Activated CD4-positive, alpha-beta memory T cell treated with anti-CD3 and anti-CD28 coated beads, Interleukin-2, amount 10 ng/mL, durations not matched to agents 7 days and 5 days (primary cell): ENCODE data around the gene LOC101059915.
"Not testable (repeated sequence)": the region's sequence is repeated elsewhere in the genome, so short reads cannot be mapped to it uniquely, and the experiment has no call there.

Experiments used
- CTCF ChIA-PET: fragments of 350-600 bp; sonication (Branson Sonifier 250); formaldehyde crosslinking; loops from one replicate; lab custom pipeline; 2021; ENCODE audit warnings: antibody characterized with exemption, inconsistent platforms; lab: Charles Lee
- POLR2A ChIA-PET: fragments of 350-600 bp; sonication (Branson Sonifier 250); formaldehyde crosslinking; loops from one replicate; lab custom pipeline; 2021; ENCODE audit warnings: antibody characterized with exemption; lab: Charles Lee
- DNase-seq: peaks from one replicate; pipeline ENCODE4 v3.0.0-alpha.2; 2020
- H3K27ac Mint-ChIP-seq: one replicate; pipeline ENCODE4 v1.8.0; 2021; ENCODE audit warnings: mild to moderate bottlenecking, mixed read lengths
- H3K27me3 Mint-ChIP-seq: one replicate; pipeline ENCODE4 v1.8.0; 2021; ENCODE audit warnings: mixed read lengths
- H3K36me3 Mint-ChIP-seq: one replicate; pipeline ENCODE4 v1.8.0; 2021; ENCODE audit warnings: low read depth, mixed read lengths
- H3K4me1 Mint-ChIP-seq: one replicate; pipeline ENCODE4 v1.8.0; 2021; ENCODE audit warnings: mixed read lengths
- H3K4me3 Mint-ChIP-seq: one replicate; pipeline ENCODE4 v1.8.0; 2021; ENCODE audit warnings: mild to moderate bottlenecking, mixed read lengths
- H3K9me3 Mint-ChIP-seq: one replicate; pipeline ENCODE4 v1.8.0; 2021; ENCODE audit warnings: mixed read lengths

Gene LOC101059915

GRCh38 chrX:71626576-71626975, 40.8 kb upstream of the LOC101059915 start:
- POLR2A ChIA-PET: interaction anchor here (1.3 kb wide), 1 partner anchor 10 kb away, joined by 3 read pairs; no protein-coding TSS in a partner anchor
- Mint-ChIP-seq H3K27ac (no peak overlapping the region), H3K27me3 (no peaks in the 10 kb centered on the region), H3K9me3 (no peaks in the 10 kb centered on the region), H3K4me1 (peaks cover 37% of the 10 kb centered on the region), H3K36me3 (no peaks in the 10 kb centered on the region), H3K4me3 (no peak overlapping the region)
- no peak for DNase-seq
- CTCF ChIA-PET: interaction anchor here (0.5 kb wide), 1 partner anchor 389 kb away, joined by 4 read pairs; no protein-coding TSS in a partner anchor

- H3K4me3 Mint-ChIP-seq: no peak overlapping the region
- H3K4me1 Mint-ChIP-seq: peaks cover 25% of the 10 kb centered on the region
- no peaks in the 10 kb centered on the region for H3K36me3 Mint-ChIP-seq
- no peak for DNase-seq
- no peaks in the 10 kb centered on the region for H3K27me3 Mint-ChIP-seq
- H3K9me3 Mint-ChIP-seq: no peaks in the 10 kb centered on the region
- ChIA-PET POLR2A (interaction anchor here (1.3 kb wide), 1 partner anchor 9 kb away, joined by 3 read pairs; no protein-coding TSS in a partner anchor), CTCF (no interaction called here)
- no peak overlapping the region for H3K27ac Mint-ChIP-seq
Measured at GRCh38 chrX:71627588-71628404, 39.5 kb upstream of the LOC101059915 start.

GRCh38 chrX:71629467-71629866, 37.9 kb upstream of the LOC101059915 start:
- POLR2A ChIA-PET: no interaction called here
- H3K4me1 Mint-ChIP-seq: peaks cover 8% of the 10 kb centered on the region
- no peak overlapping the region for H3K4me3 Mint-ChIP-seq

GRCh38 chrX:71632923-71633657, 34.3 kb upstream of the LOC101059915 start:
- ChIA-PET CTCF (interaction anchor here (1.7 kb wide), 1 partner anchor 10 kb away, joined by 5 read pairs; no protein-coding TSS in a partner anchor), POLR2A (interaction anchor here (1.6 kb wide), 1 partner anchor 10 kb away, joined by 4 read pairs; no protein-coding TSS in a partner anchor)
- H3K4me1 Mint-ChIP-seq: peaks cover 16% of the 10 kb centered on the region
- no peaks in the 10 kb centered on the region for H3K9me3 Mint-ChIP-seq
- H3K4me3 Mint-ChIP-seq: no peak overlapping the region
- no peak overlapping the region for H3K27ac Mint-ChIP-seq
- no peak for DNase-seq
- H3K27me3 Mint-ChIP-seq: no peaks in the 10 kb centered on the region
- no peaks in the 10 kb centered on the region for H3K36me3 Mint-ChIP-seq

More at GRCh38 chrX:71629467-71629866, 37.9 kb upstream of the LOC101059915 start:
- DNase-seq: no peak
- CTCF ChIA-PET: no interaction called here
- Mint-ChIP-seq H3K36me3 (no peaks in the 10 kb centered on the region), H3K27ac (no peak overlapping the region), H3K9me3 (no peaks in the 10 kb centered on the region), H3K27me3 (no peaks in the 10 kb centered on the region)

GRCh38 chrX:71634366-71634765, 33.0 kb upstream of the LOC101059915 start:
- DNase-seq: no peak
- H3K27ac Mint-ChIP-seq: no peak overlapping the region
- ChIA-PET CTCF (no interaction called here), POLR2A (no interaction called here)
- H3K36me3 Mint-ChIP-seq: no peaks in the 10 kb centered on the region
- H3K4me3 Mint-ChIP-seq: no peak overlapping the region
- peaks cover 16% of the 10 kb centered on the region for H3K4me1 Mint-ChIP-seq
- no peaks in the 10 kb centered on the region for H3K9me3 Mint-ChIP-seq
- H3K27me3 Mint-ChIP-seq: no peaks in the 10 kb centered on the region

GRCh38 chrX:71636438-71637252, 30.7 kb upstream of the LOC101059915 start:
- CTCF ChIA-PET: interaction anchor here (1.7 kb wide), 1 partner anchor 14 kb away, joined by 10 read pairs; no protein-coding TSS in a partner anchor
- no peak for DNase-seq
- POLR2A ChIA-PET: interaction anchor here (0.7 to 3.7 kb wide), 5 partner anchors 10 to 102 kb away, joined by 3 to 16 read pairs (median 4); partner anchors contain the start of gene CXCR3
- Mint-ChIP-seq H3K4me3 (no peak overlapping the region), H3K4me1 (peaks cover 13% of the 10 kb centered on the region), H3K9me3 (no peaks in the 10 kb centered on the region), H3K36me3 (no peaks in the 10 kb centered on the region), H3K27me3 (no peaks in the 10 kb centered on the region), H3K27ac (peak overlapping the region; percentile 73)

- peak overlapping the region; percentile 73 for H3K27ac Mint-ChIP-seq
- CTCF ChIA-PET: interaction anchor here (1.1 to 1.7 kb wide), 2 partner anchors 14 to 18 kb away, joined by 3 to 10 read pairs; partner anchors contain the start of gene CXCR3
- no peak overlapping the region for H3K4me3 Mint-ChIP-seq
- no peaks in the 10 kb centered on the region for H3K27me3 Mint-ChIP-seq
- no peaks in the 10 kb centered on the region for H3K36me3 Mint-ChIP-seq
- DNase-seq: no peak
- peaks cover 13% of the 10 kb centered on the region for H3K4me1 Mint-ChIP-seq
- no peaks in the 10 kb centered on the region for H3K9me3 Mint-ChIP-seq
- POLR2A ChIA-PET: interaction anchor here (0.7 to 3.7 kb wide), 4 partner anchors 10 to 103 kb away, joined by 3 to 16 read pairs (median 8); partner anchors contain the start of gene CXCR3
Measured at GRCh38 chrX:71637253-71637618, 30.1 kb upstream of the LOC101059915 start.

- Mint-ChIP-seq H3K36me3 (no peaks in the 10 kb centered on the region), H3K4me1 (peaks cover 13% of the 10 kb centered on the region), H3K27me3 (no peaks in the 10 kb centered on the region), H3K27ac (no peak overlapping the region), H3K9me3 (no peaks in the 10 kb centered on the region), H3K4me3 (no peak overlapping the region)
- CTCF ChIA-PET: interaction anchor here (1.1 kb wide), 1 partner anchor 19 kb away, joined by 3 read pairs; the partner anchor contains the start of gene CXCR3
- POLR2A ChIA-PET: interaction anchor here (1.0 to 3.7 kb wide), 3 partner anchors 15 to 84 kb away, joined by 3 to 16 read pairs (median 13); partner anchors contain the start of gene CXCR3
- DNase-seq: no peak
Measured at GRCh38 chrX:71637848-71638247, 29.5 kb upstream of the LOC101059915 start.

- H3K4me3 Mint-ChIP-seq: no peak overlapping the region
- POLR2A ChIA-PET: interaction anchor here (1.0 to 3.7 kb wide), 3 partner anchors 16 to 85 kb away, joined by 3 to 16 read pairs (median 13); partner anchors contain the start of gene CXCR3
- DNase-seq: no peak
- CTCF ChIA-PET: interaction anchor here (1.1 kb wide), 1 partner anchor 19 kb away, joined by 3 read pairs; the partner anchor contains the start of gene CXCR3
- no peaks in the 10 kb centered on the region for H3K36me3 Mint-ChIP-seq
- no peaks in the 10 kb centered on the region for H3K9me3 Mint-ChIP-seq
- H3K4me1 Mint-ChIP-seq: peaks cover 13% of the 10 kb centered on the region
- no peaks in the 10 kb centered on the region for H3K27me3 Mint-ChIP-seq
- H3K27ac Mint-ChIP-seq: no peak overlapping the region
Measured at GRCh38 chrX:71638409-71638808, 28.9 kb upstream of the LOC101059915 start.

GRCh38 chrX:71640002-71640401, 27.3 kb upstream of the LOC101059915 start:
- H3K4me1 Mint-ChIP-seq: peaks cover 13% of the 10 kb centered on the region
- H3K27ac Mint-ChIP-seq: no peak overlapping the region
- no peaks in the 10 kb centered on the region for H3K9me3 Mint-ChIP-seq
- H3K4me3 Mint-ChIP-seq: no peak overlapping the region
- H3K36me3 Mint-ChIP-seq: no peaks in the 10 kb centered on the region
- ChIA-PET POLR2A (no interaction called here), CTCF (interaction anchor here (1.2 kb wide), 1 partner anchor 12 kb away, joined by 4 read pairs; no protein-coding TSS in a partner anchor)
- no peaks in the 10 kb centered on the region for H3K27me3 Mint-ChIP-seq
- no peak for DNase-seq

GRCh38 chrX:71644406-71644805, 22.9 kb upstream of the LOC101059915 start:
- H3K27ac Mint-ChIP-seq, H3K4me3 Mint-ChIP-seq, H3K36me3 Mint-ChIP-seq, CTCF ChIA-PET, H3K4me1 Mint-ChIP-seq, DNase-seq, H3K27me3 Mint-ChIP-seq, H3K9me3 Mint-ChIP-seq, POLR2A ChIA-PET: not testable (repeated sequence)
